Measurements from ENCODE around the gene MYO1F. TPM values are rescaled to one million over a fixed set of nuclear protein-coding genes. Genes with fewer than 3 reads are reported as not detected.
A peak's percentile ranks its signal among the peaks of the same experiment; 100 is the strongest.

The MYO1F gene
- total RNA-seq, 2 donors from 2014 or later, result 12.4 to 16.2 TPM

- Mint-ChIP-seq H3K36me3 (no peaks in the 10 kb centered on the region), H3K27ac (no peak overlapping the region), H3K9me3 (no peaks in the 10 kb centered on the region)
- ATAC-seq, result no peak
- no peak for DNase-seq (ENCODE audit: low spot score in 2 of 2)
These were observed 27.2 kb downstream of the MYO1F start for GRCh38 chr19:8550070-8550469.

GRCh38 chr19:8545743-8546142 lies 31.5 kb downstream of the MYO1F start:
- Mint-ChIP-seq H3K36me3 (no peaks in the 10 kb centered on the region), H3K9me3 (no peaks in the 10 kb centered on the region), H3K27ac (no peak overlapping the region)
- DNase-seq (ENCODE audit: low spot score in 2 of 2), result no peak
- no peak for ATAC-seq

- Mint-ChIP-seq H3K27ac (no peak overlapping the region), H3K9me3 (no peaks in the 10 kb centered on the region), H3K36me3 (no peaks in the 10 kb centered on the region)
- no peak for DNase-seq (ENCODE audit: low spot score in 2 of 2)
- ATAC-seq, result no peak
These were observed 33.1 kb downstream of the MYO1F start for GRCh38 chr19:8544168-8544567.

GRCh38 chr19:8539621-8540149 lies 37.6 kb downstream of the MYO1F start:
- DNase-seq (ENCODE audit: low spot score in 2 of 2) (no peak), ATAC-seq (no peak)
- H3K9me3 Mint-ChIP-seq, result no peaks in the 10 kb centered on the region
- no peak overlapping the region for H3K27ac Mint-ChIP-seq
- H3K36me3 Mint-ChIP-seq, result no peaks in the 10 kb centered on the region

- DNase-seq (ENCODE audit: low spot score in 2 of 2) (no peak), ATAC-seq (no peak)
- H3K36me3 Mint-ChIP-seq, result no peaks in the 10 kb centered on the region
- H3K9me3 Mint-ChIP-seq, result no peaks in the 10 kb centered on the region
- H3K27ac Mint-ChIP-seq, result no peak overlapping the region
These were observed 40.1 kb downstream of the MYO1F start for GRCh38 chr19:8537099-8537498.

- Mint-ChIP-seq H3K27ac (no peak overlapping the region), H3K36me3 (no peaks in the 10 kb centered on the region), H3K9me3 (no peaks in the 10 kb centered on the region)
- DNase-seq (ENCODE audit: low spot score in 2 of 2) (no peak), ATAC-seq (no peak)
These were observed 41.0 kb downstream of the MYO1F start for GRCh38 chr19:8536282-8536681.

GRCh38 chr19:8532225-8532624 lies 45.0 kb downstream of the MYO1F start:
- Mint-ChIP-seq H3K9me3 (no peaks in the 10 kb centered on the region), H3K27ac (peak overlapping the region in 1 of 2 donors; percentile 59), H3K36me3 (no peaks in the 10 kb centered on the region)
- DNase-seq (ENCODE audit: low spot score in 2 of 2) (no peak), ATAC-seq (no peak)

- ATAC-seq (no peak), DNase-seq (ENCODE audit: low spot score in 2 of 2) (no peak)
- Mint-ChIP-seq H3K27ac (peak overlapping the region in 1 of 2 donors; percentile 59), H3K36me3 (no peaks in the 10 kb centered on the region), H3K9me3 (no peaks in the 10 kb centered on the region)
These were observed 45.8 kb downstream of the MYO1F start for GRCh38 chr19:8531470-8531869.

GRCh38 chr19:8530061-8530679 lies 47.1 kb downstream of the MYO1F start:
- no peak overlapping the region for H3K27ac Mint-ChIP-seq
- ATAC-seq, result no peak
- no peaks in the 10 kb centered on the region for H3K9me3 Mint-ChIP-seq
- H3K36me3 Mint-ChIP-seq, result no peaks in the 10 kb centered on the region
- no peak for DNase-seq (ENCODE audit: low spot score in 2 of 2)

- Mint-ChIP-seq H3K27ac (no peak overlapping the region), H3K9me3 (no peaks in the 10 kb centered on the region), H3K36me3 (no peaks in the 10 kb centered on the region)
- ATAC-seq (no peak), DNase-seq (ENCODE audit: low spot score in 2 of 2) (no peak)
These were observed 47.8 kb downstream of the MYO1F start for GRCh38 chr19:8529369-8530006.

- DNase-seq (ENCODE audit: low spot score in 2 of 2) (no peak), ATAC-seq (no peak)
- Mint-ChIP-seq H3K27ac (no peak overlapping the region), H3K9me3 (no peaks in the 10 kb centered on the region), H3K36me3 (no peaks in the 10 kb centered on the region)
These were observed 48.7 kb downstream of the MYO1F start for GRCh38 chr19:8528500-8528899.

- Mint-ChIP-seq H3K9me3 (no peaks in the 10 kb centered on the region), H3K36me3 (no peaks in the 10 kb centered on the region), H3K27ac (no peak overlapping the region)
- no peak for DNase-seq (ENCODE audit: low spot score in 2 of 2)
- no peak for ATAC-seq
These were observed 50.7 kb downstream of the MYO1F start for GRCh38 chr19:8526345-8527091.

- no peaks in the 10 kb centered on the region for H3K36me3 Mint-ChIP-seq
- H3K27ac Mint-ChIP-seq, result no peak overlapping the region
- no peaks in the 10 kb centered on the region for H3K9me3 Mint-ChIP-seq
- ATAC-seq (no peak), DNase-seq (ENCODE audit: low spot score in 2 of 2) (no peak)
These were observed 51.9 kb downstream of the MYO1F start for GRCh38 chr19:8525401-8525684.

- no peak for ATAC-seq
- H3K9me3 Mint-ChIP-seq, result no peaks in the 10 kb centered on the region
- DNase-seq (ENCODE audit: low spot score in 2 of 2), result no peak
- H3K27ac Mint-ChIP-seq, result peak overlapping the region in 1 of 2 donors; percentile 20
- no peaks in the 10 kb centered on the region for H3K36me3 Mint-ChIP-seq
These were observed 57.9 kb downstream of the MYO1F start for GRCh38 chr19:8519388-8519787.

- no peak for DNase-seq (ENCODE audit: low spot score in 2 of 2)
- Mint-ChIP-seq H3K27ac (peak overlapping the region; percentile 32 to 96), H3K9me3 (no peaks in the 10 kb centered on the region), H3K36me3 (peaks cover 0 to under 1% of the 10 kb centered on the region in 2 donors)
- ATAC-seq, result no peak
These were observed 58.7 kb downstream of the MYO1F start for GRCh38 chr19:8518536-8518935.

GRCh38 chr19:8517551-8518442 lies 59.4 kb downstream of the MYO1F start:
- peaks cover 0 to 5% of the 10 kb centered on the region in 2 donors for H3K36me3 Mint-ChIP-seq
- peak overlapping the region; percentile 32 to 96 for H3K27ac Mint-ChIP-seq
- no peak for DNase-seq (ENCODE audit: low spot score in 2 of 2)
- ATAC-seq, result no peak
- H3K9me3 Mint-ChIP-seq, result no peaks in the 10 kb centered on the region

GRCh38 chr19:8515317-8515716 lies 61.9 kb downstream of the MYO1F start:
- ATAC-seq, result peak; percentile 41 to 55
- no peaks in the 10 kb centered on the region for H3K9me3 Mint-ChIP-seq
- peak overlapping the region; percentile 93 to 96 for H3K27ac Mint-ChIP-seq
- peak in 1 of 2 donors; percentile 54 for DNase-seq (ENCODE audit: low spot score in 2 of 2)
- peaks cover 0 to 9% of the 10 kb centered on the region in 2 donors for H3K36me3 Mint-ChIP-seq
